SK-N-SH treated with all-trans-retinoic acid at 6 μM for 48 hours (cell line): ENCODE measurements around the gene ABCA12.
A peak's percentile ranks its signal among the peaks of the same experiment; 100 is the strongest.

Source experiments
- ATAC-seq: fragments of 200-7000 bp; cut with Tn5 transposase; 3 replicates; pipeline ENCODE4 v1.9.1; 2020; ENCODE audit warnings: mild to moderate bottlenecking, moderate library complexity
- ARNTL ChIP-seq: fragments of 450-650 bp; formaldehyde crosslinking; IDR thresholded peaks from 2 replicates; pipeline ENCODE4 v1.5.0; 2020; ENCODE audit warnings: low read depth, mild to moderate bottlenecking, moderate library complexity, borderline replicate concordance
- BACH2 ChIP-seq: fragments of 250-450 bp; sonication (Bioruptor Pico); IDR thresholded peaks from 2 replicates; pipeline ENCODE4 v1.9.0; 2021; ENCODE audit warnings: mild to moderate bottlenecking, borderline replicate concordance
- CREB5 ChIP-seq: fragments of 250-450 bp; sonication (Bioruptor Pico); IDR thresholded peaks from 2 replicates; pipeline ENCODE4 v1.5.1; 2020; ENCODE audit warnings: low read depth, mild to moderate bottlenecking, moderate library complexity
- CSDC2 ChIP-seq: fragments of 250-450 bp; sonication (Bioruptor Pico); IDR thresholded peaks from 2 replicates; pipeline ENCODE4 v1.5.0; 2020; ENCODE audit warnings: mild to moderate bottlenecking, moderate library complexity
- ESRRG ChIP-seq: fragments of 250-450 bp; sonication (Bioruptor Pico); IDR thresholded peaks from 2 replicates; pipeline ENCODE4 v1.6.1; 2021; ENCODE audit warnings: mild to moderate bottlenecking
- GLIS3 ChIP-seq: fragments of 250-450 bp; sonication (Bioruptor Pico); IDR thresholded peaks from 2 replicates; pipeline ENCODE4 v1.5.0; 2020; ENCODE audit warnings: mild to moderate bottlenecking, moderate library complexity
- ISL1 ChIP-seq: fragments of 250-450 bp; sonication (Bioruptor Pico); IDR thresholded peaks from 2 replicates; pipeline ENCODE4 v2.1.2; 2022; ENCODE audit warnings: mild to moderate bottlenecking, moderate library complexity
- OSR1 ChIP-seq: fragments of 250-450 bp; sonication (Bioruptor Pico); IDR thresholded peaks from 2 replicates; pipeline ENCODE4 v1.8.0; 2022; ENCODE audit warnings: moderate library complexity, mild to moderate bottlenecking, inconsistent platforms
- POU6F1 ChIP-seq: fragments of 250-450 bp; sonication (Bioruptor Pico); IDR thresholded peaks from 2 replicates; pipeline ENCODE4 v1.8.0; 2021; ENCODE audit warnings: low read depth, mild to moderate bottlenecking, moderate library complexity, borderline replicate concordance
- PPARA ChIP-seq: fragments of 250-450 bp; sonication (Bioruptor Pico); IDR thresholded peaks from 2 replicates; pipeline ENCODE4 v1.5.0; 2020; ENCODE audit warnings: mild to moderate bottlenecking, borderline replicate concordance
- RARB ChIP-seq: fragments of 250-450 bp; sonication (Bioruptor Pico); IDR thresholded peaks from 2 replicates; pipeline ENCODE4 v1.8.0; 2021; ENCODE audit warnings: mild to moderate bottlenecking, moderate library complexity
- SNAI2 ChIP-seq: fragments of 250-450 bp; sonication (Bioruptor Pico); IDR thresholded peaks from 2 replicates; pipeline ENCODE4 v1.5.0; 2020; ENCODE audit warnings: mild to moderate bottlenecking, moderate library complexity
- TCF4 ChIP-seq: fragments of 250-450 bp; sonication (Bioruptor Pico); IDR thresholded peaks from 2 replicates; pipeline ENCODE4 v1.8.0; 2021; ENCODE audit warnings: mild to moderate bottlenecking, moderate library complexity, borderline replicate concordance
- TOX ChIP-seq: fragments of 250-450 bp; sonication (Bioruptor Pico); IDR thresholded peaks from 2 replicates; pipeline ENCODE4 v1.8.0; 2021; ENCODE audit warnings: mild to moderate bottlenecking, moderate library complexity, borderline replicate concordance
- TSHZ2 ChIP-seq: fragments of 250-450 bp; sonication (Bioruptor Pico); IDR thresholded peaks from 2 replicates; pipeline ENCODE4 v1.5.0; 2020; ENCODE audit warnings: mild to moderate bottlenecking, moderate library complexity
- ZC3H10 ChIP-seq: fragments of 250-450 bp; sonication (Bioruptor Pico); IDR thresholded peaks from 2 replicates; pipeline ENCODE4 v1.5.1; 2021; ENCODE audit warnings: mild to moderate bottlenecking, moderate library complexity
- ZFP3 ChIP-seq: fragments of 250-450 bp; sonication (Bioruptor Pico); IDR thresholded peaks from 2 replicates; pipeline ENCODE4 v1.5.0; 2020; ENCODE audit warnings: mild to moderate bottlenecking, moderate library complexity
- ZFP30 ChIP-seq: fragments of 450-650 bp; formaldehyde crosslinking; IDR thresholded peaks from 2 replicates; pipeline ENCODE4 v1.5.0; 2022; ENCODE audit warnings: mild to moderate bottlenecking, moderate library complexity
- ZNF565 ChIP-seq: fragments of 450-650 bp; formaldehyde crosslinking; conservative IDR thresholded peaks from 2 replicates; pipeline ENCODE4 v1.5.0; 2020; ENCODE audit warnings: low read depth, mild to moderate bottlenecking, moderate library complexity
- ZNF70 ChIP-seq: fragments of 450-650 bp; formaldehyde crosslinking; IDR thresholded peaks from 2 replicates; pipeline ENCODE4 v1.5.0; 2020; ENCODE audit warnings: mild to moderate bottlenecking, moderate library complexity
- ZNF8 ChIP-seq: fragments of 450-650 bp; formaldehyde crosslinking; IDR thresholded peaks from 2 replicates; pipeline ENCODE4 v1.5.0; 2020; ENCODE audit warnings: mild to moderate bottlenecking, moderate library complexity

Gene ABCA12

GRCh38 chr2:215144106-215144875 is 5.9 kb upstream of the ABCA12 start:
- ATAC-seq, result no peak
- TF ChIP-seq RARB, result no peak
- TF ChIP-seq OSR1 (CRISPR knock-in tag), result no peak
- no peak for TF ChIP-seq ZNF8 (CRISPR knock-in tag)
- TF ChIP-seq ZFP30 (CRISPR knock-in tag), result no peak
- no peak for TF ChIP-seq ZNF70 (CRISPR knock-in tag)
- TF ChIP-seq ESRRG (CRISPR knock-in tag), result no peak
- no peak for TF ChIP-seq POU6F1 (CRISPR knock-in tag)
- no peak for TF ChIP-seq ZFP3 (CRISPR knock-in tag)
- TF ChIP-seq ARNTL (CRISPR knock-in tag), result no peak
- TF ChIP-seq ISL1 (CRISPR knock-in tag), result no peak
- TF ChIP-seq PPARA (CRISPR knock-in tag), result no peak
- TF ChIP-seq BACH2 (CRISPR knock-in tag), result no peak
- TF ChIP-seq CSDC2 (CRISPR knock-in tag), result no peak
- no peak for TF ChIP-seq TCF4 (CRISPR knock-in tag)
- TF ChIP-seq ZNF565 (CRISPR knock-in tag), result no peak
- TF ChIP-seq TSHZ2, result no peak

GRCh38 chr2:215143458-215143857 is 5.0 kb upstream of the ABCA12 start:
- no peak for TF ChIP-seq CSDC2 (CRISPR knock-in tag)
- TF ChIP-seq TCF4 (CRISPR knock-in tag), result peak; percentile 81
- TF ChIP-seq ZFP30 (CRISPR knock-in tag), result no peak
- ATAC-seq, result no peak

GRCh38 chr2:215141706-215142105 is 3.3 kb upstream of the ABCA12 start:
- TF ChIP-seq PPARA (CRISPR knock-in tag) (no peak), ZFP30 (CRISPR knock-in tag) (no peak), BACH2 (CRISPR knock-in tag) (no peak), ZNF8 (CRISPR knock-in tag) (no peak)

GRCh38 chr2:215140166-215140707 is 1.8 kb upstream of the ABCA12 start:
- no peak for ATAC-seq
- TF ChIP-seq TSHZ2, result no peak
- TF ChIP-seq PPARA (CRISPR knock-in tag), result no peak
- TF ChIP-seq GLIS3 (CRISPR knock-in tag), result no peak
- no peak for TF ChIP-seq TOX
- no peak for TF ChIP-seq OSR1 (CRISPR knock-in tag)
- TF ChIP-seq BACH2 (CRISPR knock-in tag), result no peak
- TF ChIP-seq ZFP30 (CRISPR knock-in tag), result no peak
- no peak for TF ChIP-seq ZFP3 (CRISPR knock-in tag)
- no peak for TF ChIP-seq SNAI2
- TF ChIP-seq ESRRG (CRISPR knock-in tag), result no peak
- TF ChIP-seq RARB, result no peak
- TF ChIP-seq CREB5 (CRISPR knock-in tag), result no peak
- TF ChIP-seq ZNF70 (CRISPR knock-in tag), result no peak
- no peak for TF ChIP-seq ZC3H10 (CRISPR knock-in tag)
- TF ChIP-seq ARNTL (CRISPR knock-in tag), result no peak
- TF ChIP-seq POU6F1 (CRISPR knock-in tag), result no peak
- no peak for TF ChIP-seq ISL1 (CRISPR knock-in tag)
- no peak for TF ChIP-seq ZNF565 (CRISPR knock-in tag)

More at GRCh38 chr2:215141706-215142105, 3.3 kb upstream of the ABCA12 start:
- ATAC-seq, result no peak
